Fibroblast of lung (primary cell): ENCODE data around the gene EVPLL. TPM values are rescaled to one million over a fixed set of nuclear protein-coding genes. Genes with fewer than 3 reads are reported as not detected.
A peak's percentile ranks its signal among the peaks of the same experiment; 100 is the strongest.

Experiments used
- DNase-seq, 2 donors: peaks; one replicate each; pipeline versions ENCODE4 v3.0.0 to v3.0.0-alpha.2; 2010; ENCODE audit warnings: low read depth in 2 of 2
- H2AFZ ChIP-seq: 2 replicates; pipeline ENCODE4 v1.5.1; 2012; ENCODE audit warnings: low read length, control low read depth, inconsistent platforms
- H3K27ac ChIP-seq: 2 replicates; pipeline ENCODE4 v1.5.1; 2011; ENCODE audit warnings: low read length, control low read depth; ENCODE audit not compliant: insufficient read depth
- H3K27me3 ChIP-seq: 2 replicates; pipeline ENCODE4 v1.5.1; 2011; ENCODE audit warnings: mild to moderate bottlenecking, low read length; ENCODE audit not compliant: control insufficient read depth, insufficient read depth
- H3K36me3 ChIP-seq: 2 replicates; pipeline ENCODE4 v1.5.1; 2011; ENCODE audit warnings: low read length; ENCODE audit not compliant: control insufficient read depth, insufficient read depth
- H3K4me1 ChIP-seq: 2 replicates; pipeline ENCODE4 v1.5.1; 2011; ENCODE audit warnings: low read length; ENCODE audit not compliant: control insufficient read depth, insufficient read depth; ENCODE audit errors: extremely low read depth
- H3K4me2 ChIP-seq: 2 replicates; pipeline ENCODE4 v1.5.1; 2011; ENCODE audit warnings: low read length, control low read depth; ENCODE audit not compliant: insufficient read depth; ENCODE audit errors: extremely low read depth
- H3K4me3 ChIP-seq, 4 experiments: fragments of 200-600 bp in 1 of 4; sonication (generic) in 1 of 4; replicated peaks in 1 of 4; 2 replicates each; pipeline ENCODE4 v1.5.1; 2011 to 2016; ENCODE audit warnings: low read length in 4 of 4, low read depth in 3 of 4, mild to moderate bottlenecking in 3 of 4, control low read depth in 2 of 4, inconsistent platforms in 1 of 4, mixed read lengths in 1 of 4; ENCODE audit not compliant: insufficient read depth in 1 of 4; ENCODE audit errors: control extremely low read depth in 1 of 4
- H3K79me2 ChIP-seq: 2 replicates; pipeline ENCODE4 v1.5.1; 2012; ENCODE audit warnings: mild to moderate bottlenecking, low read length, inconsistent platforms; ENCODE audit not compliant: control insufficient read depth, insufficient read depth
- H3K9ac ChIP-seq: 2 replicates; pipeline ENCODE4 v1.5.1; 2011; ENCODE audit warnings: mild to moderate bottlenecking, low read length, control low read depth; ENCODE audit not compliant: insufficient read depth
- H3K9me3 ChIP-seq: 2 replicates; pipeline ENCODE4 v1.5.1; 2012; ENCODE audit warnings: low read depth, low read length; ENCODE audit not compliant: control insufficient read depth, insufficient read depth
- H4K20me1 ChIP-seq: 2 replicates; pipeline ENCODE4 v1.5.1; 2011; ENCODE audit warnings: low read length; ENCODE audit not compliant: control insufficient read depth, insufficient read depth; ENCODE audit errors: extremely low read depth
- EZH2 ChIP-seq: IDR thresholded peaks from 2 replicates; pipeline ENCODE4 v1.5.1; 2012; ENCODE audit warnings: low read length, control low read depth, mild to moderate bottlenecking; ENCODE audit errors: missing control alignments
- polyA plus RNA-seq, 2 donors: library from polyadenylated mRNA; depleted of rRNA in 1 of 2; stranded (reverse) in 1 of 2; unstranded in 1 of 2; fragments of >200 nt; gene quantifications; 2 replicates each; pipeline ENCODE4 v1.2.1, GENCODE V29; 2011 to 2012; ENCODE audit warnings: missing spikeins in 1 of 2
- total RNA-seq: library from RNA; depleted of rRNA; stranded (reverse); fragments of >200 nt; gene quantifications from 2 replicates; pipeline ENCODE4 v1.2.1, GENCODE V29; 2014
- TF ChIP-seq, protein P1 (sequence below), 2 donors: IDR thresholded peaks in 1 of 2; conservative IDR thresholded peaks in 1 of 2; 1 replicate in 1 of 2; 2 replicates in 1 of 2; pipeline ENCODE4 v1.5.1; 2011 to 2012; ENCODE audit warnings: low read length in 2 of 2, control low read depth in 1 of 2, inconsistent platforms in 1 of 2, low read depth in 1 of 2, mild to moderate bottlenecking in 1 of 2

EVPLL gene
- total and polyA plus RNA-seq, 2 donors (not counting 1 experiment from before 2014, with no cell fraction given), result not detected

DNA sequence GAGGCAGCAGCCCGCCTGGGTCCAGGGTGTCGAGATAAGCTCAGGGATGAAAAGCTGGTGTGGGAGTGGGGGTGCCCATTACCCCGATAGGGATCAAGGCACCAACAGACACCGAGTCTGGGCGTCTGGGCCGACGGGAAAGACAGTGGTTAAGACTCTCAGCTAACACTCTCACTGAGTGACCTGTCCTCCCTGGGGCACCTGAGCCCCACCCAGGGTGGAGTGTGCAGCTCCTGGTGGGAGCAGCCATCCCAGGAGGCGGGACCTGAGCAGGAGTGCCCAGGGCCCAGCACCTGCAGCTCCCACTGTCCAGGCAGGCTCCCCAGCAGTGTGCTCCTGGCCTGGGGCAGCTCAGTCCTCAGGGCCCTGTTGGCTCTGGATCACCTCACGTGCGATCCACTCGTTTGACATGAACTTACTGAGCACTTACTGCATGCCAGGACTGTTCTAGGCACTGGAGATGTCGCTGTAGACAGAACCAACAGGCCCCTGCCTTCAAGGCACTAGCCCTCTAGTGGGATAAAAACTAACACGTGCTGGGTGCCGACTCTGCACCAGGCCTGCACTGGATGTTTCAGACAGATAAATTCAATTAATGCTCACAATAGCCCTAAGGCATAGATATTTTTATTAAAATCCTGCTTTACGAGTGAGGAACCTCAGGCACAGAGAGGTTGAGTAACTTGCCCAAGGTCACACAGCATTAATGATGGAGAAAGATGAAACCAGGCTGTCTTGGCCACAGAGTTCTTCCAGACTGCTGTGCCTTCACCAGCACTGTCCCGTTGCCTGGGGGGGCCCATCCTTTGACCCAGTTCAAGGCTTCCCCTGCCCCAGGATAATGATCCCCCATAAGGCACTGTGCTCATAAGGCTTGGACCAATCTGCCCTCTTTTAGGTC lies 1.9 kb downstream of the EVPLL start:
- Histone ChIP-seq H2AFZ (no peak overlapping the region), H3K9me3 (no peaks in the 10 kb centered on the region), H3K4me1 (no peaks in the 10 kb centered on the region), H3K4me3 (no peak overlapping the region), H3K9ac (no peak overlapping the region), H3K27ac (no peak overlapping the region), H3K27me3 (peaks cover 16% of the 10 kb centered on the region), H4K20me1 (no peaks in the 10 kb centered on the region), H3K79me2 (no peaks in the 10 kb centered on the region), H3K4me2 (no peak overlapping the region), H3K36me3 (no peaks in the 10 kb centered on the region)
- DNase-seq, result no peak
- TF ChIP-seq EZH2, result no peak
- TF ChIP-seq, protein P1, sequence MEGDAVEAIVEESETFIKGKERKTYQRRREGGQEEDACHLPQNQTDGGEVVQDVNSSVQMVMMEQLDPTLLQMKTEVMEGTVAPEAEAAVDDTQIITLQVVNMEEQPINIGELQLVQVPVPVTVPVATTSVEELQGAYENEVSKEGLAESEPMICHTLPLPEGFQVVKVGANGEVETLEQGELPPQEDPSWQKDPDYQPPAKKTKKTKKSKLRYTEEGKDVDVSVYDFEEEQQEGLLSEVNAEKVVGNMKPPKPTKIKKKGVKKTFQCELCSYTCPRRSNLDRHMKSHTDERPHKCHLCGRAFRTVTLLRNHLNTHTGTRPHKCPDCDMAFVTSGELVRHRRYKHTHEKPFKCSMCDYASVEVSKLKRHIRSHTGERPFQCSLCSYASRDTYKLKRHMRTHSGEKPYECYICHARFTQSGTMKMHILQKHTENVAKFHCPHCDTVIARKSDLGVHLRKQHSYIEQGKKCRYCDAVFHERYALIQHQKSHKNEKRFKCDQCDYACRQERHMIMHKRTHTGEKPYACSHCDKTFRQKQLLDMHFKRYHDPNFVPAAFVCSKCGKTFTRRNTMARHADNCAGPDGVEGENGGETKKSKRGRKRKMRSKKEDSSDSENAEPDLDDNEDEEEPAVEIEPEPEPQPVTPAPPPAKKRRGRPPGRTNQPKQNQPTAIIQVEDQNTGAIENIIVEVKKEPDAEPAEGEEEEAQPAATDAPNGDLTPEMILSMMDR (conservative IDR thresholded peaks at IDR 0.05 in 1 of 2, IDR thresholded peaks at IDR 0.05 in 1 of 2; ENCODE audit: low read depth in 1 of 2, low read length in 2 of 2), result no peak

DNA sequence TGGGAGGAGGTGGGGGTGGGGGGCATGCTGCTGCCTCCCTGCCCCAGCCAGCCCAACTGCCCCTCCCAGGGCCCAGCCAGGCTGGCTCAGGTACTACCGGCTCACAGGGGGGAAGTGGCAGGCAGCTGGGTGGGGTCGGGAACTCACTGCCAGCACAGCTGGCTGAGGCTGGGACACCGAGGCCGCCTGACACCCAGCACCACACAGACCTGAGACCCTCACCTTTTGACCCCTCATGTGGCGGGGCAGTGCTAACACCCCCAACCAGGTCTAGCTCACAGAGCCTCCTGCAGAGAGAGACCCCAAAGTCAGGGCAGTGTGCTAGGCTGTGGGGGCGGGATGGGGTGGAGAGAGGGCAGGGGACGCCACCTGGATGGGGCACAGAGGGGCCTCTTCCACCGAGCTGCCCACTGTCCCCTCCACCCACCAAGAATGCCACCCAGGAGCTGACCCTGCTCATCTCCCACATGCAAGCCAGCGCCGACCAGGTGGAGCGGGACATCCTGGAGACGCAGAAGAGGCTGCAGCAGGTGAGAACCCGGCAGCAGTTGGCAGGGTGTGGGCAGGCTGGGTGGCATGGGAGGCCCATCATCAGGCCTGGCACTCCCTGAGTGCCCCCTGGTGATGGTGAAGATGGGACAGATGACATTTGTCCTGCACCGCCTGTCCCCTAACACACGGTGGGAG lies 3.0 kb downstream of the EVPLL start:
- Histone ChIP-seq H3K27me3 (peaks cover 16% of the 10 kb centered on the region), H3K79me2 (no peaks in the 10 kb centered on the region), H3K9me3 (no peaks in the 10 kb centered on the region), H3K36me3 (no peaks in the 10 kb centered on the region), H3K4me3 (no peak overlapping the region), H3K9ac (no peak overlapping the region), H3K4me1 (no peaks in the 10 kb centered on the region), H4K20me1 (no peaks in the 10 kb centered on the region), H2AFZ (no peak overlapping the region), H3K4me2 (no peak overlapping the region), H3K27ac (no peak overlapping the region)
- no peak for DNase-seq
- TF ChIP-seq, protein P1 (conservative IDR thresholded peaks at IDR 0.05 in 1 of 2, IDR thresholded peaks at IDR 0.05 in 1 of 2; ENCODE audit: low read depth in 1 of 2, low read length in 2 of 2), result no peak
- no peak for TF ChIP-seq EZH2

DNA sequence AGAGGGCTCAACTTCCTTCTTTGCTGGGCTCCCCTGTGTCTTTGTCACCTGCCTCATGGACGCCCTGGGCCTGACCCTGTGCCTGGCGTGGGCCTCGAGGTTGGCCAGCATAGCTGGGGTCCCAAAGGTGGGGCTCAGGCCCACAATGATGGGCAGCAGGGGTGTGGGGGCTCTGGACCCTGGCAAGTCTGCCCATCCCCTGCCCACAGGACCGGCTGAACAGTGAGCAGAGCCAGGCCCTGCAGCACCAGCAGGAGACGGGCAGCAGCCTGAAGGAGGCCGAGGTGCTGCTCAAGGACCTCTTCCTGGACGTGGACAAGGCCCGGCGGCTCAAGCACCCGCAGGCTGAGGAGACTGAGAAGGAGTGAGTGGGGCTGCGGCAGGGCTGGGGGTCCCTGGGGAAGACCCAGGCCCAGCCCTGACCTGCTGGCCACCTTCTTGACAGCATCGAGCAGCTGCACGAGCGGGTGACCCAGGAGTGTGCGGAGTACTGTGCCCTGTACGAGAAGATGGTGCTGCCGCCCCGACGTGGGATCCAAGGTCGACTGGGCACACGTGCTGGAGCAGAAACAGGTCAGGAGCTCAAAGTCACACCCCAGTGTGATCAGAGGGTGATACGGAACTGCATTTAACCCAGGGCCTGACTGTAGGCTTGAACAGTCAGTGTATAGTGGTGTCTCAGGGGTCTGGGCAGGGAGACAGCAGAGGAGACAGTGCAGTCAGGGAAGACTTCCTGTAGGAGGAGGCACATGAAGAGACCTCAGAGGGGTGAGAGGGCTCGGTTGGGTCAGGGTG lies 3.8 kb downstream of the EVPLL start:
- Histone ChIP-seq H3K4me1 (no peaks in the 10 kb centered on the region), H4K20me1 (no peaks in the 10 kb centered on the region), H3K36me3 (no peaks in the 10 kb centered on the region), H3K4me3 (no peak overlapping the region), H3K9me3 (no peaks in the 10 kb centered on the region), H3K79me2 (no peaks in the 10 kb centered on the region), H3K27ac (no peak overlapping the region), H2AFZ (no peak overlapping the region), H3K27me3 (peaks cover 16% of the 10 kb centered on the region), H3K9ac (no peak overlapping the region), H3K4me2 (no peak overlapping the region)
- DNase-seq, result no peak
- TF ChIP-seq, protein P1 (conservative IDR thresholded peaks at IDR 0.05 in 1 of 2, IDR thresholded peaks at IDR 0.05 in 1 of 2; ENCODE audit: low read depth in 1 of 2, low read length in 2 of 2), result no peak
- TF ChIP-seq EZH2, result peak; percentile 1
